IPS-18c (cell line): ENCODE data around the gene MTUS2.

Experiments used
- H3K4me3 ChIP-seq: 2 replicates; pipeline ENCODE4 v1.7.0; 2013; ENCODE audit warnings: low read depth, mild to moderate bottlenecking, low read length, moderate library complexity; ENCODE audit not compliant: insufficient read depth
- H3K9me3 ChIP-seq: one replicate; pipeline ENCODE4 v1.6.1; 2013; ENCODE audit warnings: mild to moderate bottlenecking, low read length, moderate library complexity; ENCODE audit not compliant: control insufficient read depth, insufficient read depth

Gene MTUS2

GRCh38 chr13:29271606-29272005 lies 451.5 kb downstream of the MTUS2 start:
- Histone ChIP-seq H3K4me3 (no peak overlapping the region), H3K9me3 (no peaks in the 10 kb centered on the region)

GRCh38 chr13:29279356-29280254 lies 459.5 kb downstream of the MTUS2 start:
- H3K4me3 ChIP-seq, result no peak overlapping the region
- H3K9me3 ChIP-seq, result no peaks in the 10 kb centered on the region

GRCh38 chr13:29281932-29282495 lies 461.9 kb downstream of the MTUS2 start:
- Histone ChIP-seq H3K9me3 (no peaks in the 10 kb centered on the region), H3K4me3 (no peak overlapping the region)

GRCh38 chr13:29284726-29285125 lies 464.6 kb downstream of the MTUS2 start:
- no peaks in the 10 kb centered on the region for H3K9me3 ChIP-seq
- H3K4me3 ChIP-seq, result no peak overlapping the region

GRCh38 chr13:29287237-29287636 lies 467.1 kb downstream of the MTUS2 start:
- Histone ChIP-seq H3K9me3 (no peaks in the 10 kb centered on the region), H3K4me3 (no peak overlapping the region)

GRCh38 chr13:29292045-29292444 lies 471.9 kb downstream of the MTUS2 start:
- Histone ChIP-seq H3K4me3 (no peak overlapping the region), H3K9me3 (no peaks in the 10 kb centered on the region)

GRCh38 chr13:29294821-29295220 lies 474.7 kb downstream of the MTUS2 start:
- no peaks in the 10 kb centered on the region for H3K9me3 ChIP-seq
- H3K4me3 ChIP-seq, result no peak overlapping the region

- H3K4me3 ChIP-seq, result no peak overlapping the region
- H3K9me3 ChIP-seq, result no peaks in the 10 kb centered on the region
Measured at GRCh38 chr13:29301027-29301426, 480.9 kb downstream of the MTUS2 start.

- Histone ChIP-seq H3K9me3 (peaks cover 4% of the 10 kb centered on the region), H3K4me3 (no peak overlapping the region)
Measured at GRCh38 chr13:29304148-29304547, 484.0 kb downstream of the MTUS2 start.

- H3K9me3 ChIP-seq, result peaks cover 4% of the 10 kb centered on the region
- H3K4me3 ChIP-seq, result no peak overlapping the region
Measured at GRCh38 chr13:29310806-29311205, 490.7 kb downstream of the MTUS2 start.

- no peaks in the 10 kb centered on the region for H3K9me3 ChIP-seq
- no peak overlapping the region for H3K4me3 ChIP-seq
Measured at GRCh38 chr13:29315847-29316246, 495.7 kb downstream of the MTUS2 start.

- no peak overlapping the region for H3K4me3 ChIP-seq
- H3K9me3 ChIP-seq, result no peaks in the 10 kb centered on the region
Measured at GRCh38 chr13:29317828-29318227, 497.7 kb downstream of the MTUS2 start.

- Histone ChIP-seq H3K9me3 (no peaks in the 10 kb centered on the region), H3K4me3 (no peak overlapping the region)
Measured at GRCh38 chr13:29318741-29319140, 498.6 kb downstream of the MTUS2 start.

- Histone ChIP-seq H3K9me3 (no peaks in the 10 kb centered on the region), H3K4me3 (no peak overlapping the region)
Measured at GRCh38 chr13:29319451-29319850, 499.3 kb downstream of the MTUS2 start.

GRCh38 chr13:29323954-29324353 lies 503.8 kb downstream of the MTUS2 start:
- Histone ChIP-seq H3K9me3 (peaks cover 2% of the 10 kb centered on the region), H3K4me3 (no peak overlapping the region)

GRCh38 chr13:29324601-29325000 lies 504.5 kb downstream of the MTUS2 start:
- peaks cover 2% of the 10 kb centered on the region for H3K9me3 ChIP-seq

GRCh38 chr13:29328501-29328900 lies 508.4 kb downstream of the MTUS2 start:
- H3K9me3 ChIP-seq, result peaks cover 3% of the 10 kb centered on the region
- H3K4me3 ChIP-seq, result no peak overlapping the region

More at GRCh38 chr13:29324601-29325000, 504.5 kb downstream of the MTUS2 start:
- H3K4me3 ChIP-seq, result no peak overlapping the region

- no peak overlapping the region for H3K4me3 ChIP-seq
- peaks cover 2% of the 10 kb centered on the region for H3K9me3 ChIP-seq
Measured at GRCh38 chr13:29336356-29336755, 516.2 kb downstream of the MTUS2 start.
